Mucosa of rectum (tissue), 2 donors: ENCODE results near the gene TSPO2.
"Not testable (repeated sequence)": the region's sequence is repeated elsewhere in the genome, so short reads cannot be mapped to it uniquely, and the experiment has no call there.

Source experiments
- H3K27ac ChIP-seq, 2 donors: one replicate each; pipeline ENCODE4 v1.7.0; 2013; ENCODE audit warnings: inconsistent platforms in 2 of 2, low read depth in 2 of 2, low read length in 2 of 2
- H3K27me3 ChIP-seq, 2 donors: one replicate each; pipeline ENCODE4 v1.7.0; 2013; ENCODE audit warnings: low read length in 2 of 2; ENCODE audit not compliant: control insufficient read depth in 2 of 2, insufficient read depth in 2 of 2
- H3K36me3 ChIP-seq, 2 donors: one replicate each; pipeline ENCODE4 v1.7.0; 2013; ENCODE audit warnings: low read length in 2 of 2; ENCODE audit not compliant: control insufficient read depth in 2 of 2, insufficient read depth in 2 of 2
- H3K4me1 ChIP-seq, 2 donors: one replicate each; pipeline ENCODE4 v1.7.0; 2013; ENCODE audit warnings: low read length in 2 of 2, mild to moderate bottlenecking in 1 of 2; ENCODE audit not compliant: control insufficient read depth in 2 of 2, insufficient read depth in 2 of 2
- H3K4me3 ChIP-seq, 2 donors: one replicate each; pipeline ENCODE4 v1.7.0; 2013; ENCODE audit warnings: low read length in 2 of 2
- H3K9ac ChIP-seq, 2 donors: one replicate each; pipeline ENCODE4 v1.7.0; 2013; ENCODE audit warnings: low read length in 2 of 2, low read depth in 1 of 2, mild to moderate bottlenecking in 1 of 2
- H3K9me3 ChIP-seq, 2 donors: one replicate each; pipeline ENCODE4 v1.7.0; 2013; ENCODE audit warnings: low read length in 2 of 2; ENCODE audit not compliant: control insufficient read depth in 2 of 2
- donor health status: healthy.
- donor health status: Normal muscosa, but diverticular disease.

The TSPO2 gene

GRCh38 chr6:41008011-41008410 lies 34.3 kb upstream of the TSPO2 start:
- no peak overlapping the region for H3K4me3 ChIP-seq
- H3K27ac ChIP-seq: no peak overlapping the region
- H3K9ac ChIP-seq: no peak overlapping the region
- H3K27me3 ChIP-seq: no peaks in the 10 kb centered on the region
- H3K36me3 ChIP-seq: no peaks in the 10 kb centered on the region
- H3K4me1 ChIP-seq: no peaks in the 10 kb centered on the region
- no peaks in the 10 kb centered on the region for H3K9me3 ChIP-seq

GRCh38 chr6:41009669-41010068 lies 32.6 kb upstream of the TSPO2 start:
- H3K27ac ChIP-seq: no peak overlapping the region
- no peak overlapping the region for H3K9ac ChIP-seq
- no peaks in the 10 kb centered on the region for H3K4me1 ChIP-seq
- no peaks in the 10 kb centered on the region for H3K36me3 ChIP-seq
- no peaks in the 10 kb centered on the region for H3K27me3 ChIP-seq
- H3K4me3 ChIP-seq: no peak overlapping the region
- H3K9me3 ChIP-seq: no peaks in the 10 kb centered on the region

GRCh38 chr6:41011673-41012072 lies 30.6 kb upstream of the TSPO2 start:
- no peak overlapping the region for H3K9ac ChIP-seq
- H3K4me1 ChIP-seq: no peaks in the 10 kb centered on the region
- no peak overlapping the region for H3K4me3 ChIP-seq
- no peaks in the 10 kb centered on the region for H3K27me3 ChIP-seq
- no peak overlapping the region for H3K27ac ChIP-seq
- no peaks in the 10 kb centered on the region for H3K36me3 ChIP-seq
- H3K9me3 ChIP-seq: no peaks in the 10 kb centered on the region

- Histone ChIP-seq H3K9ac (no peak overlapping the region), H3K27ac (no peak overlapping the region), H3K36me3 (no peaks in the 10 kb centered on the region), H3K4me3 (no peak overlapping the region), H3K4me1 (no peaks in the 10 kb centered on the region), H3K9me3 (no peaks in the 10 kb centered on the region), H3K27me3 (no peaks in the 10 kb centered on the region)
Observed at GRCh38 chr6:41013466-41014153, 28.7 kb upstream of the TSPO2 start.

- Histone ChIP-seq H3K4me1 (no peaks in the 10 kb centered on the region), H3K9ac (no peak overlapping the region), H3K36me3 (no peaks in the 10 kb centered on the region), H3K9me3 (no peaks in the 10 kb centered on the region), H3K27me3 (no peaks in the 10 kb centered on the region), H3K27ac (no peak overlapping the region), H3K4me3 (no peak overlapping the region)
Observed at GRCh38 chr6:41014780-41015179, 27.5 kb upstream of the TSPO2 start.

GRCh38 chr6:41015860-41016259 lies 26.4 kb upstream of the TSPO2 start:
- not testable (repeated sequence) for H3K27me3 ChIP-seq, H3K4me1 ChIP-seq, H3K27ac ChIP-seq, H3K9me3 ChIP-seq, H3K4me3 ChIP-seq, H3K9ac ChIP-seq, H3K36me3 ChIP-seq

GRCh38 chr6:41017663-41018062 lies 24.6 kb upstream of the TSPO2 start:
- Histone ChIP-seq H3K9ac (no peak overlapping the region), H3K27ac (no peak overlapping the region), H3K27me3 (no peaks in the 10 kb centered on the region), H3K9me3 (no peaks in the 10 kb centered on the region), H3K4me3 (no peak overlapping the region), H3K4me1 (no peaks in the 10 kb centered on the region), H3K36me3 (no peaks in the 10 kb centered on the region)

- Histone ChIP-seq H3K9me3 (no peaks in the 10 kb centered on the region), H3K4me1 (no peaks in the 10 kb centered on the region), H3K4me3 (no peak overlapping the region), H3K36me3 (no peaks in the 10 kb centered on the region), H3K27ac (no peak overlapping the region), H3K9ac (no peak overlapping the region), H3K27me3 (no peaks in the 10 kb centered on the region)
Observed at GRCh38 chr6:41021832-41022231, 20.4 kb upstream of the TSPO2 start.

- H3K9me3 ChIP-seq: no peaks in the 10 kb centered on the region
- no peak overlapping the region for H3K27ac ChIP-seq
- no peak overlapping the region for H3K4me3 ChIP-seq
Observed at GRCh38 chr6:41022294-41022693, 20.0 kb upstream of the TSPO2 start.

GRCh38 chr6:41023114-41023513 lies 19.2 kb upstream of the TSPO2 start:
- H3K27me3 ChIP-seq: no peaks in the 10 kb centered on the region
- no peak overlapping the region for H3K9ac ChIP-seq
- no peak overlapping the region for H3K27ac ChIP-seq
- no peaks in the 10 kb centered on the region for H3K36me3 ChIP-seq
- H3K9me3 ChIP-seq: no peaks in the 10 kb centered on the region
- no peak overlapping the region for H3K4me3 ChIP-seq
- H3K4me1 ChIP-seq: peaks cover 4 to 6% of the 10 kb centered on the region in 2 donors

More at GRCh38 chr6:41022294-41022693, 20.0 kb upstream of the TSPO2 start:
- no peaks in the 10 kb centered on the region for H3K4me1 ChIP-seq
- H3K36me3 ChIP-seq: no peaks in the 10 kb centered on the region
- no peaks in the 10 kb centered on the region for H3K27me3 ChIP-seq
- H3K9ac ChIP-seq: no peak overlapping the region
